Measurements from ENCODE around the gene TLE1. TPM values are rescaled to one million over a fixed set of nuclear protein-coding genes. Genes with fewer than 3 reads are reported as not detected.

Gene TLE1
- total RNA-seq, 2 donors from 2014 or later, result 43.8 to 54.8 TPM

- H3K27ac ChIP-seq, result peak overlapping the region; percentile 53
- DNase-seq, result peak; percentile 35
- no peaks in the 10 kb centered on the region for H3K9me3 ChIP-seq
- no peak for TF ChIP-seq CTCF (IDR thresholded peaks at IDR 0.05)
- peaks cover 9% of the 10 kb centered on the region for H3K4me1 ChIP-seq
- intact Hi-C loops (cut with DNase I), result loop anchor here (5.0 to 10.0 kb wide), 3 partner anchors 91 to 919 kb away; no protein-coding TSS in a partner anchor
- peak overlapping the region in 1 of 2 donors; percentile 46 for H3K9ac ChIP-seq (ENCODE audit: low read depth in 2 of 2, low read length in 2 of 2)
- peak overlapping the region; percentile 82 for H3K4me3 ChIP-seq
- H3K27me3 ChIP-seq, result no peaks in the 10 kb centered on the region
- H3K36me3 ChIP-seq, result no peaks in the 10 kb centered on the region
These were observed 3.4 kb downstream of the TLE1 start for GRCh38 chr9:81685763-81686613.

- no peaks in the 10 kb centered on the region for H3K27me3 ChIP-seq
- no peak for DNase-seq
- intact Hi-C loops (cut with DNase I), result loop anchor here (5.0 to 10.0 kb wide), 3 partner anchors 90 to 920 kb away; no protein-coding TSS in a partner anchor
- H3K4me3 ChIP-seq, result no peak overlapping the region
- H3K4me1 ChIP-seq, result peaks cover 9% of the 10 kb centered on the region
- no peak overlapping the region for H3K9ac ChIP-seq (ENCODE audit: low read depth in 2 of 2, low read length in 2 of 2)
- H3K9me3 ChIP-seq, result no peaks in the 10 kb centered on the region
- H3K27ac ChIP-seq, result no peak overlapping the region
- no peak for TF ChIP-seq CTCF (IDR thresholded peaks at IDR 0.05)
- H3K36me3 ChIP-seq, result no peaks in the 10 kb centered on the region
These were observed 4.7 kb downstream of the TLE1 start for GRCh38 chr9:81684635-81685034.

- no peak for TF ChIP-seq CTCF (IDR thresholded peaks at IDR 0.05)
- H3K4me1 ChIP-seq, result peaks cover 9% of the 10 kb centered on the region
- intact Hi-C loops (cut with DNase I), result loop anchor here (10.0 kb wide), 2 partner anchors 89 to 921 kb away; no protein-coding TSS in a partner anchor
- DNase-seq, result no peak
- no peak overlapping the region for H3K27ac ChIP-seq
- H3K36me3 ChIP-seq, result no peaks in the 10 kb centered on the region
- H3K9ac ChIP-seq (ENCODE audit: low read depth in 2 of 2, low read length in 2 of 2), result no peak overlapping the region
- no peak overlapping the region for H3K4me3 ChIP-seq
- H3K9me3 ChIP-seq, result no peaks in the 10 kb centered on the region
- H3K27me3 ChIP-seq, result no peaks in the 10 kb centered on the region
These were observed 5.6 kb downstream of the TLE1 start for GRCh38 chr9:81683704-81684103.

- Histone ChIP-seq H3K4me3 (no peak overlapping the region), H3K4me1 (peaks cover 9% of the 10 kb centered on the region), H3K9me3 (no peaks in the 10 kb centered on the region), H3K9ac (ENCODE audit: low read depth in 2 of 2, low read length in 2 of 2) (no peak overlapping the region), H3K27ac (no peak overlapping the region), H3K27me3 (no peaks in the 10 kb centered on the region), H3K36me3 (no peaks in the 10 kb centered on the region)
- intact Hi-C loops (cut with DNase I), result loop anchor here (10.0 kb wide), 2 partner anchors 88 to 922 kb away; no protein-coding TSS in a partner anchor
- no peak for DNase-seq
- TF ChIP-seq CTCF (IDR thresholded peaks at IDR 0.05), result no peak
These were observed 6.1 kb downstream of the TLE1 start for GRCh38 chr9:81683238-81683637.

- H3K27ac ChIP-seq, result no peak overlapping the region
- H3K27me3 ChIP-seq, result no peaks in the 10 kb centered on the region
- peaks cover 9% of the 10 kb centered on the region for H3K4me1 ChIP-seq
- H3K9me3 ChIP-seq, result no peaks in the 10 kb centered on the region
- DNase-seq, result peak; percentile 41
- no peaks in the 10 kb centered on the region for H3K36me3 ChIP-seq
- TF ChIP-seq CTCF (IDR thresholded peaks at IDR 0.05), result no peak
- intact Hi-C loops (cut with DNase I), result loop anchor here (10.0 kb wide), 2 partner anchors 88 to 922 kb away; no protein-coding TSS in a partner anchor
- no peak overlapping the region for H3K9ac ChIP-seq (ENCODE audit: low read depth in 2 of 2, low read length in 2 of 2)
- no peak overlapping the region for H3K4me3 ChIP-seq
These were observed 6.5 kb downstream of the TLE1 start for GRCh38 chr9:81682797-81683196.

Data from colonic mucosa (tissue), 4 donors.